Astrocyte (in vitro differentiated cells and primary cell): ENCODE measurements around the gene FAM168A. TPM values are rescaled to one million over a fixed set of nuclear protein-coding genes. Genes with fewer than 3 reads are reported as not detected.

Experiments used
- DNase-seq: peaks from one replicate; pipeline ENCODE4 v3.0.0-alpha.2; 2010; ENCODE audit warnings: low read depth
- FAIRE-seq: peaks from 2 replicates; lab custom pipeline; 2011; peaks lifted over from hg19 to GRCh38; lab: Jason Lieb, UNC
- H2AFZ ChIP-seq: 2 replicates; pipeline ENCODE4 v1.6.0; 2012; ENCODE audit warnings: low read depth, low read length, inconsistent platforms
- H3K27ac ChIP-seq: 2 replicates; pipeline ENCODE4 v1.5.1; 2011; ENCODE audit warnings: low read depth, low read length, inconsistent platforms
- H3K27me3 ChIP-seq: 2 replicates; pipeline ENCODE4 v1.6.0; 2011; ENCODE audit warnings: low read length, inconsistent platforms; ENCODE audit not compliant: insufficient read depth
- H3K36me3 ChIP-seq: 2 replicates; pipeline ENCODE4 v1.5.1; 2011; ENCODE audit warnings: low read length, inconsistent platforms; ENCODE audit not compliant: insufficient read depth
- H3K4me1 ChIP-seq: 2 replicates; pipeline ENCODE4 v1.5.1; 2011; ENCODE audit warnings: low read length, inconsistent platforms; ENCODE audit not compliant: insufficient read depth
- H3K4me2 ChIP-seq: 2 replicates; pipeline ENCODE4 v1.6.0; 2012; ENCODE audit warnings: low read length, inconsistent platforms
- H3K4me3 ChIP-seq: 2 replicates; pipeline ENCODE4 v1.5.1; 2011; ENCODE audit warnings: low read depth, mild to moderate bottlenecking, low read length, inconsistent platforms; ENCODE audit not compliant: insufficient read depth
- H3K79me2 ChIP-seq: 2 replicates; pipeline ENCODE4 v1.6.0; 2012; ENCODE audit warnings: mild to moderate bottlenecking, low read length, inconsistent platforms; ENCODE audit not compliant: insufficient read depth
- H3K9ac ChIP-seq: 2 replicates; pipeline ENCODE4 v1.6.0; 2012; ENCODE audit warnings: mild to moderate bottlenecking, low read length, inconsistent platforms
- H3K9me3 ChIP-seq: 2 replicates; pipeline ENCODE4 v1.5.1; 2012; ENCODE audit warnings: low read depth, mild to moderate bottlenecking, low read length, inconsistent platforms; ENCODE audit not compliant: insufficient read depth
- H4K20me1 ChIP-seq: 2 replicates; pipeline ENCODE4 v1.6.0; 2012; ENCODE audit warnings: low read length, inconsistent platforms; ENCODE audit not compliant: insufficient read depth
- H3K27ac Mint-ChIP-seq: one replicate; pipeline ENCODE4 v1.8.0; 2021; ENCODE audit warnings: mild to moderate bottlenecking, mixed read lengths; ENCODE audit not compliant: unreplicated experiment
- H3K27me3 Mint-ChIP-seq: one replicate; pipeline ENCODE4 v1.8.0; 2021; ENCODE audit warnings: low read depth, mixed read lengths; ENCODE audit not compliant: unreplicated experiment
- H3K36me3 Mint-ChIP-seq: one replicate; pipeline ENCODE4 v1.8.0; 2021; ENCODE audit warnings: low read depth, mixed read lengths; ENCODE audit not compliant: unreplicated experiment
- H3K4me1 Mint-ChIP-seq: one replicate; pipeline ENCODE4 v1.8.0; 2021; ENCODE audit warnings: low read depth, mixed read lengths; ENCODE audit not compliant: unreplicated experiment
- H3K4me3 Mint-ChIP-seq: one replicate; pipeline ENCODE4 v1.8.0; 2021; ENCODE audit warnings: mild to moderate bottlenecking, moderate library complexity, mixed read lengths; ENCODE audit not compliant: unreplicated experiment
- H3K9me3 Mint-ChIP-seq: one replicate; pipeline ENCODE4 v1.8.0; 2021; ENCODE audit warnings: mild to moderate bottlenecking, mixed read lengths; ENCODE audit not compliant: unreplicated experiment
- CTCF ChIP-seq: IDR thresholded peaks from 2 replicates; pipeline ENCODE4 v1.5.1; 2011; ENCODE audit warnings: low read depth, mild to moderate bottlenecking, inconsistent platforms, low read length, moderate library complexity; ENCODE audit not compliant: insufficient read depth
- EZH2 ChIP-seq: IDR thresholded peaks from 2 replicates; pipeline ENCODE4 v1.6.1; 2012; ENCODE audit warnings: mild to moderate bottlenecking, low read length, inconsistent platforms; ENCODE audit not compliant: insufficient read depth
- total RNA-seq: library from RNA; stranded (reverse); gene quantifications from 2 replicates; pipeline ENCODE4 v1.2.1, GENCODE V29; 2021

The FAM168A gene
- total RNA-seq, 1 donor from 2014 or later: 44.8 TPM

GRCh38 chr11:73539506-73540084 lies 58.3 kb downstream of the FAM168A start:
- H3K9me3 Mint-ChIP-seq: no peaks in the 10 kb centered on the region
- Histone ChIP-seq H3K79me2 (peaks cover 15% of the 10 kb centered on the region), H3K4me3 (no peak overlapping the region), H3K36me3 (no peaks in the 10 kb centered on the region), H3K9ac (no peak overlapping the region), H2AFZ (no peak overlapping the region), H3K4me2 (no peak overlapping the region), H3K27me3 (no peaks in the 10 kb centered on the region), H3K27ac (no peak overlapping the region), H3K4me1 (no peaks in the 10 kb centered on the region), H3K9me3 (no peaks in the 10 kb centered on the region), H4K20me1 (peaks cover 53% of the 10 kb centered on the region)
- DNase-seq (no peak), FAIRE-seq (no peak)
- no peaks in the 10 kb centered on the region for H3K27me3 Mint-ChIP-seq
- no peaks in the 10 kb centered on the region for H3K36me3 Mint-ChIP-seq
- no peak overlapping the region for H3K27ac Mint-ChIP-seq
- H3K4me3 Mint-ChIP-seq: no peak overlapping the region
- TF ChIP-seq CTCF: no peak
- no peak for TF ChIP-seq EZH2
- peaks cover 12% of the 10 kb centered on the region for H3K4me1 Mint-ChIP-seq

GRCh38 chr11:73538381-73538872 lies 59.5 kb downstream of the FAM168A start:
- H3K27me3 Mint-ChIP-seq: no peaks in the 10 kb centered on the region
- H3K36me3 Mint-ChIP-seq: no peaks in the 10 kb centered on the region
- DNase-seq (peak; percentile 24), FAIRE-seq (no peak)
- H3K9me3 Mint-ChIP-seq: no peaks in the 10 kb centered on the region
- Histone ChIP-seq H3K9me3 (no peaks in the 10 kb centered on the region), H3K4me3 (no peak overlapping the region), H2AFZ (no peak overlapping the region), H4K20me1 (peaks cover 54% of the 10 kb centered on the region), H3K4me2 (no peak overlapping the region), H3K4me1 (no peaks in the 10 kb centered on the region), H3K9ac (no peak overlapping the region), H3K36me3 (no peaks in the 10 kb centered on the region), H3K27ac (no peak overlapping the region), H3K27me3 (no peaks in the 10 kb centered on the region), H3K79me2 (peaks cover 10% of the 10 kb centered on the region)
- TF ChIP-seq EZH2: no peak
- no peak for TF ChIP-seq CTCF
- H3K4me1 Mint-ChIP-seq: peaks cover 12% of the 10 kb centered on the region
- H3K4me3 Mint-ChIP-seq: no peak overlapping the region
- peak overlapping the region; percentile 75 for H3K27ac Mint-ChIP-seq

GRCh38 chr11:73537969-73538368 lies 59.9 kb downstream of the FAM168A start:
- H3K4me3 ChIP-seq: no peak overlapping the region

More at GRCh38 chr11:73537969-73538368, 59.9 kb downstream of the FAM168A start:
- Mint-ChIP-seq H3K9me3 (no peaks in the 10 kb centered on the region), H3K27ac (peak overlapping the region; percentile 75), H3K4me3 (no peak overlapping the region), H3K36me3 (no peaks in the 10 kb centered on the region), H3K27me3 (no peaks in the 10 kb centered on the region), H3K4me1 (peaks cover 12% of the 10 kb centered on the region)
- Histone ChIP-seq H3K27ac (no peak overlapping the region), H3K27me3 (no peaks in the 10 kb centered on the region), H3K4me1 (no peaks in the 10 kb centered on the region), H3K36me3 (no peaks in the 10 kb centered on the region), H4K20me1 (peaks cover 54% of the 10 kb centered on the region), H3K9me3 (no peaks in the 10 kb centered on the region), H3K4me2 (no peak overlapping the region), H3K9ac (no peak overlapping the region), H3K79me2 (peaks cover 10% of the 10 kb centered on the region), H2AFZ (no peak overlapping the region)
- TF ChIP-seq EZH2 (no peak), CTCF (no peak)
- DNase-seq (no peak), FAIRE-seq (no peak)
